Measurements from ENCODE around the gene AP5B1.
"Not testable (repeated sequence)": the region's sequence is repeated elsewhere in the genome, so short reads cannot be mapped to it uniquely, and the experiment has no call there.

The AP5B1 gene

DNA sequence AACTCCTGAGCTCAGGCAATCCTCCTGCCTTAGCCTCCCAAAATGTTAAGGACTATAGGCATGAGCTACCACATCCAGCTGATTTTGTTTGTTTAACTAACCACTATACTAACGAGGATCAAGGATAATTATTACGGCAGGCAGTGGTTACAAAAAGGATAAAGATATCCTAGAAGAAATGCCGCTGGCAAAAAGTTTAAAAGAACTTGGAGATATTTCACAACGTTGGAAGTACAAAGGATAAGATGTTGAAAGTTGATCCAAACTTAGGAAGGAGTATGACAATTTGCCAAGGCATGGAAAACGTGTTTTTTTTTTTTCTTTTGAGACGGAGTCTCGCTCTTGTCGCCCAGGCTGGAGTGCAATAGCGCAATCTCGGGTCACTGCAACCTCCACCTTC, 13.4 kb downstream of the AP5B1 start:
- no peak for DNase-seq (ENCODE audit: low read depth in 2 of 2)

DNA sequence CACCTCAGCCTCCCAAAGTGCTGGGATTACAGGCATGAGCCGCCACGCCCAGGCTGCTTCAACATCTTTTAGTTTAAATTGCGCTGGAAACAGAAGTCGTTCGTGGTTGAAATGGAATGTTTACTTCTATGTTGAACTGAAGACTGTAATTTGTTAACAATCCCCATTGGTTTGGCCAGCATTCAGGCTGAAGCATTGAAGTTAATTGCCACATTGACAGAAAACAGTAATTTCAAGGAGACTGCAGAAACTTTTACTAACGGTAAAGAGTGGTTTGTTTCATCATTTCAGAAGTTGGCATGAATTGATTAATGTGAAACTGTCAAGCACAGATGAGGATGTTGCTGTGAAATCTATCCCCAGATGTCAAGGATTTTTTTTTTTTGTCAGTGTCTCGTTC, 14.2 kb downstream of the AP5B1 start:
- DNase-seq (ENCODE audit: low read depth in 2 of 2): no peak

DNA sequence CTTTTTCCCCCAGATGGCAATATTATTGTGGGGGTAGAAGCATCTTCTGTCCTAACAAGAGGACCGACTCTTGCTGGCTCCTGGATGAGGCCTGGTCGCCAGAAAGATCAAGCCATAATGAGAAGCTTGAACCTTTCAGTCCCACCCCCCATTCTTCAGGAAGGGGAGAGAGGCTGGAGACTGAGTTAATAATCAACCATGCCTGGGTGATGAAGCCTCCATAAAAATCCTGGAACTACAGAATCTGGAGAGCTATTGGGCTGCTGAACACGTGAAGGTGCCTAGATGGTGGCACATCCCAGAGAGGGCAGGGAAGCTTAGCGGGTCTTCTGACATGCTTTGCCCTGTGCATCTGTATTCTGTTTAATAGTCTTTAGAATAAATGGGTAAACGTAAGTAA, 16.3 kb downstream of the AP5B1 start:
- no peak for DNase-seq (ENCODE audit: low read depth in 2 of 2)

DNA sequence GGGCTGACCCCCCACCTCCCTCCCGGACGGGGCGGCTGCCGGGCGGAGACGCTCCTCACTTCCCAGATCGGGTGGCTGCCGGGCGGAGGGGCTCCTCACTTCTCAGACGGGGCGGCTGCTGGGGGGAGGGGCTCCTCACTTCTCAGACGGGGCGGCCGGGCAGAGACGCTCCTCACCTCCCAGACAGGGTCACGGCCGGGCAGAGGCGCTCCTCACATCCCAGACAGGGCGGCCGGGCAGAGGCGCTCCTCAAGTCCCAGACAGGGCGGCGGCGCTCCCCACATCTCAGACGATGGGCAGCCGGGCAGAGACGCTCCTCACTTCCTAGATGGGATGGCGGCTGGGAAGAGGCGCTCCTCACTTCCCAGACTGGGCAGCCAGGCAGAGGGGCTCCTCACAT, 18.0 kb downstream of the AP5B1 start:
- not testable (repeated sequence) for DNase-seq (ENCODE audit: low read depth in 2 of 2)

DNA sequence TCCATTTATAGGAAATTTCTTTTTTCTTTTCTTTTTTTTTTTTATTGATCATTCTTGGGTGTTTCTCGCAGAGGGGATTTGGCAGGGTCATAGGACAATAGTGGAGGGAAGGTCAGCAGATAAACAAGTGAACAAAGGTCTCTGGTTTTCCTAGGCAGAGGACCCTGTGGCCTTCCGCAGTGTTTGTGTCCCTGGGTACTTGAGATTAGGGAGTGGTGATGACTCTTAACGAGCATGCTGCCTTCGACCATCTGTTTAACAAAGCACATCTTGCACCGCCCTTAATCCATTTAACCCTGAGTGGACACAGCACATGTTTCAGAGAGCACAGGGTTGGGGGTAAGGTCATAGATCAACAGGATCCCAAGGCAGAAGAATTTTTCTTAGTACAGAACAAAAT, 18.6 kb downstream of the AP5B1 start:
- not testable (repeated sequence) for DNase-seq (ENCODE audit: low read depth in 2 of 2)

DNA sequence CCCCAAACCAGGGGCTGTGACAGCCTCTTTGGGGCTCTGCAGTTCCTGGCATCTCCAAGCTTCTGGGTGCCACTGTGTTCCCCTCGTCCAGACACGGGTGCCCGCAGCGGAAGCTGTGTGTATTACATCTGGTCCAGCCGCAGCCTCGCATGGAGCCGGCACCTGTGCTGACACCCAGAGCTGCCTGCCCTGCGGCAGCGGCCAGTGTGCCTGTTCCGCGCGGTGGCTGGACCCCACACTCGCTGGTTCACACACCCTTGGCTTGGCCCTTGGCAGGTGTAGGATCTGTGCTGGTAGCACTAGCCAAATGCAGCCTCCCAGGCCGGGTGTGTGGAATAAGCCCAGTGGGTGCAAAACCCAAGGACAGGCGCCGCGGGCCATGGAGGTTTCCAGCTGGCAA, 35.7 kb downstream of the AP5B1 start:
- DNase-seq (ENCODE audit: low read depth in 2 of 2): no peak

DNA sequence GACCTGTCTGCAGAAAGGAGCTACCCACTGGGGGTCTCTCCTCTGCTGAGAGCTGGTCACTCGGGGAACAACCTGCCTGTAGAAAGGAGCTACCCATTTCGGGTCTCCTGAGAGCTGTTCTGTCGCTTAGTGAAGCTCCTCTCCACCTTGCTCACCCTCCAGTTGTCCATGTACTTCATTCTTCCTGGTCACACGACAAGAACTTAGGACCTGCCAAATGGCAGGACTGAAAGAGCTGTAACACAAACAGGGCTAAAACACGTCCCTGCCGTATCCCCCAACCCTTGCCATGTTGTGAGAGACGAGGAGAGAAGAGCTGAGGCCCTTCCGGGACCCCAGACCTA, 36.1 kb downstream of the AP5B1 start:
- no peak for DNase-seq (ENCODE audit: low read depth in 2 of 2)

DNA sequence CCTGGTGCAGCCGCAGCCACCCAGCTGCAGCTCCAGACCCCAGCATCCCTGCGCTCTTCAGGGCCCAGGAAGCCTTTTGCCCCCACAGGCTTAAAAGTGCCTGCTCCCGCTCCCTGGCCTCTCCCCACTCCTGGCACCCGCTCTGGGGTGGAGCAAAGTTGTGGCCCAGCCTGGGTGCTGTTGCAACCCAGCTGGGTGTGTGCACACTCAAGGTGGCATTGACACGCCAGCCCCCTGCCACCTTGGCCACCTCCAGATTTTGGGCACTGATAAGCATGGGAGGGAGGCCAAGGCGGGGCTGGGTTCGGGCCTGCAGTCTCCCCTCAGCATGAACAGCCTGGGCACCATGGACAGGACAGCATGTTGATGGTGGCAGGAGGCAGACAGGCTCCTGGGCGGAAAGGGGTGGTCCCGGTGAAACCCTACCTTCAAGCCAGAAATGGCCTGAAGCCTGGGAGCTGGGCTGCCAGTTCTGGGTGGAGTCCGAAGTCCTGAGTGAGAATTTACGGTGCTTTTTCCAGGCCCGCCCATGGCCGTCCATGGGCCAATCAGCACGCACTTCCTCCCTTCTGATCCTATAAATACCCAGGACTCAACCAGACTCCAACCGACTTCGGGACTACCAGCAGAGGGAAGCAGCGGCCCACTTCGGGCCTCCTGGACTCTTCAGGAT, 36.6 kb downstream of the AP5B1 start:
- no peak for DNase-seq (ENCODE audit: low read depth in 2 of 2)

DNA sequence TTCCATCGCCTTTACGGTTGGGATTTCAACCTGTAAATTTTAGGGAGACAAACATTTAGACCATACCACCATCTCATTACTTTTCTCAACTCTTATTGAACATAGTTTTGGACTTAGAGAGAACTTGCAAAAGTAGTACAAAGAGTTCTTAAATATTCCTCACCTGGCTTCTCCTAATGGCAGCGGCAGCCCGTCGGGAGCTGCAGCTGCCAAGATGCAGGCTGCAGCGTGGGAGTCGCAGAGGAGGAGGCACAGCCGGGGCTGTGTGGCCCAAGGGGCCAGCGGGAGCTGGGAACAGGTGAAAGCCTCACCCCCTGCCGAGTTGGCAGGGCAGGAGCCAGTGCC, 37.1 kb downstream of the AP5B1 start:
- no peak for DNase-seq (ENCODE audit: low read depth in 2 of 2)

DNA sequence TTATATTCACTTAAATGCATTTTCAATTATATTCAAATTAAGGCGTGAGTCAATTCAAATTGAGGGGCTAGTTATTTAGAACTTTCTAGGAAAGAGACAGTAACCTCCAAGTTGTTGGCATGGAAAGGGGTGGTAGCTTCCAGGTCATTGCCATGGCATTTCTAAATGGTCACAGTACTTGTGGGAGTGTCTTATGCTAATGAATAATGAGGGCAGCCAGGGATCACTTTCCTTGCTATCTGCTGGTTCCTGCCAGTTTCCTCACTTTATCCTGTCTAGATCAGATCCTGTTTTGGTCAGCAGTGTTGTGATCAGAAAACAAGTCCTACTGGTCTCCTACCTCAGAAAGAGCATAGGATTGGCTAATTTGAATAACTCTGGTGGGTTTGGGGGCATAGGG, 38.4 kb downstream of the AP5B1 start:
- DNase-seq (ENCODE audit: low read depth in 2 of 2): no peak

DNA sequence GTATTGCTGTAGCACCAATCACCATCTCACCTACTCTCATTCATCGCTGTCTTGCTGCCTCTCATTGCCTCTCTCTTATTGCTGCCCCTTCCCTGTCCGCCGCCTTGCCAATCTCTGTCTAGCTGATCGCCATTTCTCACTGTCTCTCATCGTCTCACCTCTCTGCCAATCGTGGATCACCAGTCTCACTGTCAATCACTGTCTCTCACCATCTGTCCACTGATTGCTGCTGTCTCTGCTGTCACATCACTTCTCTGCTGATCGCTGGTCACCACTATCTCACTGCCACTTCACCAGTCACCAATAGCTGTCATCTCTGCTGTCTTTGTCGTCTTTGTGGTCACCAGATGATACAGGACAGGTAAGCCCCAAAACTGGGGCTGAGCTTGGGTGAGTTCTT, 39.6 kb downstream of the AP5B1 start:
- DNase-seq (ENCODE audit: low read depth in 2 of 2): no peak

DNA sequence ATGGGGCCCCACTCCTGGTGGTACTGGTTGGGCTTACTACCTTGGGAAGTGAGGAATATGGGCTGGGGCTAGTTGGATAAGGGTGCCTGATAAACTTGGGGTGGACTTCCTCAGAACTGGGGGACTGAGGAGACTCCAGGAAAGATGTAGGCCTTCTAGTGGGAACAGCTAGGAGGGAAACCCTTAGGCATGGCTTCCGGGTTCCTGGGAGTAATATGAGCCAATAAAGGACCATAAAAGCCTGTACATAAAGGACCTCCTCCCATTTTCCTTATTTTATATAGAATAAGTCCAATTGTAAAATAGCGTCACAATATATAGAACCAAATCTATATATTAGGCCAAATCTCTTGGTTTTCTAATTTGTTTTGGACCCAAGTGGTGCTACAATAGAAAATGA, 41.8 kb downstream of the AP5B1 start:
- DNase-seq (ENCODE audit: low read depth in 2 of 2): no peak

DNA sequence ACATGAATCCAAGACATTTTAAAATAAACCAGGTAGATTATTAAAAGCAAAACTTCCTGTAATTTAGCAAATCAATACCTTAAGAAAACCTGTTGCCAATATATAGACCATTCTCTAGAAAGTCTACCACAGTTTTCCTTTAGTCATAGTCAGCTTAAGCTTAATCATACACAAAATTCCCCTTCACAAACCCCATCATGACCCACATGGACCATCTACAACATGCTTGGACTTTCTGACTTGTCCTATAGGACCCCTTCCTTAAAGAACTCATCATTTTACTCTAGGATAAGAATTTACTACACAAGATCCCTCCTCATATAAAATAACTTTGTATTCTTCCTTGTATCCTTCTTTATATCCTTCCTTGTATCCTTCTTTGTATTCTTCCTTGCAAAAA, 44.0 kb downstream of the AP5B1 start:
- no peak for DNase-seq (ENCODE audit: low read depth in 2 of 2)

DNA sequence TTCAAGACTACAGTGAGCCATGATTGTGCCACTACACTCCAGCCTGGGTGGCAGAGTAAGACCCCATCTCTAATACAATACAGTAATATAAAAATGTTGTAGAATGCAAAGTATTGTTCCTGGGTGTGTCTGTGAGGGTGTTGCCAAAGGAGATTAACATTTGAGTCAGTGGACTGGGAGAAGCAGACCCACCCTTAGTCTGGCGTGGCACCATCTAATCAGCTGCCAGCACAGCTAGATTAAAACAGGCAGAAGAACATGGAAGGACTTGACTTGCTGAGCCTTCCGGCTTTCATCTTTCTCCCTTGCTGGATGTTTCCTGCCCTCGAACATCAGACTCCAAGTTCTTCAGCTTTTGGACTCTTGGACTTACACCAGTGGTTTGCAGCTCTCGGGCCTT, 45.7 kb downstream of the AP5B1 start:
- not testable (repeated sequence) for DNase-seq (ENCODE audit: low read depth in 2 of 2)

DNA sequence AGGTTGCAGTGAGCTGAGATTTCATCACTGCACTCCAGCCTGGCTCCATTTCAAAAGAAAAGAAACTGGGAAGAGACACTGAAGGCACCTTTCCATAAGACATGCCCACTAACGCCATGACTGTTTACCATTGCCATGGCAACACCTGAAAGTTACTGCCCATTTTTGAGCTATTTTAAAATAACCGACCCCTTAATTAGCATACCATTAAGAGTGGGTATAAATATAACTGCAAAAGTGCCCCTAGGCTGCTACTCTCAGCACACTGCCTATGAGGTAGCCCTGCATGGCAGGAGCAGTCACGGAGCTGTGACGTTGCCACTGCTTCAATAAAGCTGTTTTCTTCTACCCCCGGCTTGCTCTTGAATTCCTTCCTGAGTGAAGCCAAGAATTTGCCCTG, 50.3 kb downstream of the AP5B1 start:
- DNase-seq (ENCODE audit: low read depth in 2 of 2): no peak

DNA sequence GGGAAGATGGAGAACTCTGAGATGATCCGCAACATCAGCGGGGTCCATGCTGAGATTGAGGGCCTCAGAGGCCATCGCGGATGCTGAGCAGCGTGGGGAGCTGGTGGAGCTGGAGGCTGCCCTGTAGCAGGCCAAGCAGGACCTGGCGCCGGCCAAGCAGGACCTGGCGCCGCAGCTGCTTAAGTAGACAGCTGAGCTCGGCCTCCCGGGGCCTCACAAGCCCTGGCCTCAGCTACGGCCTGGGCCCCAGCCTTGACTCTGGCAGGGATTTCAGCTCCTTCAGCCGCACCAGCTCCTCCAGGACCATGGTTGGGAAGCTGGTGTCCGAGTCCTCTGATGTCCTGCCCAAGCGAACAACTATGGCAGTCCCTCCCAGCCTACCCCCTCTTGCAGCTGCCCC, 52.9 kb downstream of the AP5B1 start:
- no peak for DNase-seq (ENCODE audit: low read depth in 2 of 2)

DNA sequence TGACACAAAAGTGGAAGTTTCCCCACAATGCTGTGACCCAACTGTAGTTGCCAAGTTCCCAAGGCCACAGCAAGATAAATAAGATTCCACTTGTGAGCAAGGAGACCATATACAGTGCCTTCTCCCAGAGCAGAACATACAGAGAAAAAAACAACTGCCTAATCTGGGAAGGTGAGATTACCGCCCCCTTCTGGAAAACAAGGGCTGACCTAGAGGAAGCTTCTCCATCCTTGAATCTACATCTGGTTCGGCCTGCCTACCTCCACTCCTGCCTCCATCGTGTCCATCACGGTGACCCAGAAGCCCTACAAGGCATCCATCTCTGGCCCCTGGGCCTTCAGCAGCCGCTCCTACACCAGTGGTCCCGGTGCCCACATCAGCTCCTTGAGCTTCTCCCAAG, 54.1 kb downstream of the AP5B1 start:
- DNase-seq (ENCODE audit: low read depth in 2 of 2): no peak

Measured in activated CD4-positive, alpha-beta T cell treated with anti-CD3 and anti-CD28 coated beads for 24 hours (primary cell).